ENCODE results near the gene TOMM7.

DNA sequence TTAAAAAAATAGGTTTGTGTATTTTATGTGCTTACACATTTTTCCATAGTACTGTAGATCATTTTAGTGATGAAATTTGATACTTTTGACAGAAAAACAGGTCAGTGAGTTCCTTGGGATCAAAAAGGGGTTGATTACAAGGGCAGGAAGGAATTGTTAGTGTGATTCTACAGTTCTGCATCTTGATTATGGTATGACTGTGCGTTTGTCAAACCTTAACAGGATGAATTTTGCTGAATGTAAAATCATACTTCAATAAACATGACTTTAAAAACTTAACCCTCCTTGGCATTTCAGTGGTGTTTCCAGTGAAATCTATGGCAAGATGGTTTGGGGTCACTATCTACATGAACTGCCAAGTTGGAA lies 35.6 kb upstream of the TOMM7 start:
- TF ChIP-seq, protein P1, sequence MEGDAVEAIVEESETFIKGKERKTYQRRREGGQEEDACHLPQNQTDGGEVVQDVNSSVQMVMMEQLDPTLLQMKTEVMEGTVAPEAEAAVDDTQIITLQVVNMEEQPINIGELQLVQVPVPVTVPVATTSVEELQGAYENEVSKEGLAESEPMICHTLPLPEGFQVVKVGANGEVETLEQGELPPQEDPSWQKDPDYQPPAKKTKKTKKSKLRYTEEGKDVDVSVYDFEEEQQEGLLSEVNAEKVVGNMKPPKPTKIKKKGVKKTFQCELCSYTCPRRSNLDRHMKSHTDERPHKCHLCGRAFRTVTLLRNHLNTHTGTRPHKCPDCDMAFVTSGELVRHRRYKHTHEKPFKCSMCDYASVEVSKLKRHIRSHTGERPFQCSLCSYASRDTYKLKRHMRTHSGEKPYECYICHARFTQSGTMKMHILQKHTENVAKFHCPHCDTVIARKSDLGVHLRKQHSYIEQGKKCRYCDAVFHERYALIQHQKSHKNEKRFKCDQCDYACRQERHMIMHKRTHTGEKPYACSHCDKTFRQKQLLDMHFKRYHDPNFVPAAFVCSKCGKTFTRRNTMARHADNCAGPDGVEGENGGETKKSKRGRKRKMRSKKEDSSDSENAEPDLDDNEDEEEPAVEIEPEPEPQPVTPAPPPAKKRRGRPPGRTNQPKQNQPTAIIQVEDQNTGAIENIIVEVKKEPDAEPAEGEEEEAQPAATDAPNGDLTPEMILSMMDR (IDR thresholded peaks at IDR 0.05): no peak
- TF ChIP-seq POLR2AphosphoS5 (IDR thresholded peaks at IDR 0.05; ENCODE audit: low read depth, low read length) (no peak), REST (IDR thresholded peaks at IDR 0.05; ENCODE audit: insufficient read depth in 1 of 2, low read depth in 2 of 2, low read length in 1 of 2) (no peak)

Measured in Panc1 (cell line).